Panc1 (cell line): Measurements from ENCODE around the gene RARB.

Experiments used
- POLR2AphosphoS5 ChIP-seq: IDR thresholded peaks from 2 replicates; pipeline ENCODE4 v1.6.1; 2012; ENCODE audit warnings: mild to moderate bottlenecking, low read depth, low read length, moderate library complexity
- SIN3A ChIP-seq: IDR thresholded peaks from 2 replicates; pipeline ENCODE4 v1.6.1; 2012; ENCODE audit warnings: low read depth, mild to moderate bottlenecking, low read length, moderate library complexity, borderline replicate concordance; ENCODE audit not compliant: insufficient read depth
- TF ChIP-seq, protein P1 (sequence below): fragments of 450-650 bp; IDR thresholded peaks from 2 replicates; pipeline ENCODE4 v1.5.1; 2017; ENCODE audit warnings: mild to moderate bottlenecking
- TF ChIP-seq, protein P2 (sequence below), 2 experiments: IDR thresholded peaks; 2 replicates each; pipeline ENCODE4 v1.6.1; 2011 to 2012; ENCODE audit warnings: low read depth in 2 of 2, control low read depth in 1 of 2, low read length in 1 of 2, mild to moderate bottlenecking in 1 of 2, moderate library complexity in 1 of 2; ENCODE audit not compliant: insufficient read depth in 1 of 2

DNA sequence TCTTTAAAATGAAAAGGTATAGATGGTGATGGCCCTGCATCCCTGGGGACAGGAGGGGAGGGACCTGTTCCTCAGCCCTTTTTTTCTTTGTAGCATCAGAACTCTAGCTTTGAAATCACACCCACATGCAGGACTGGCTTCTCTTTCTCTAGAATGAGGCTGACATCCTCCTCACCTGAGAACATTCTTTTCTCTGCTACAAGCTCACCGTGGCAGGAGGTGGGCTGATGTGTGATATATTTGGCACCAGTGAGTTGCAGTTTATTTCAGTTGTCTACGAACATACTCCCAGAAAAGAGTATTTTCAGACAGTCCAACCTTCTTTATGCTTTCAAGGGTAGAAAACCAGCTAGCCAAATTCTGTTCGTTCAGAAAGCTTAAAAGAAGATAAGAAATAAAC, 43.6 kb upstream of the RARB start:
- TF ChIP-seq, protein P1, sequence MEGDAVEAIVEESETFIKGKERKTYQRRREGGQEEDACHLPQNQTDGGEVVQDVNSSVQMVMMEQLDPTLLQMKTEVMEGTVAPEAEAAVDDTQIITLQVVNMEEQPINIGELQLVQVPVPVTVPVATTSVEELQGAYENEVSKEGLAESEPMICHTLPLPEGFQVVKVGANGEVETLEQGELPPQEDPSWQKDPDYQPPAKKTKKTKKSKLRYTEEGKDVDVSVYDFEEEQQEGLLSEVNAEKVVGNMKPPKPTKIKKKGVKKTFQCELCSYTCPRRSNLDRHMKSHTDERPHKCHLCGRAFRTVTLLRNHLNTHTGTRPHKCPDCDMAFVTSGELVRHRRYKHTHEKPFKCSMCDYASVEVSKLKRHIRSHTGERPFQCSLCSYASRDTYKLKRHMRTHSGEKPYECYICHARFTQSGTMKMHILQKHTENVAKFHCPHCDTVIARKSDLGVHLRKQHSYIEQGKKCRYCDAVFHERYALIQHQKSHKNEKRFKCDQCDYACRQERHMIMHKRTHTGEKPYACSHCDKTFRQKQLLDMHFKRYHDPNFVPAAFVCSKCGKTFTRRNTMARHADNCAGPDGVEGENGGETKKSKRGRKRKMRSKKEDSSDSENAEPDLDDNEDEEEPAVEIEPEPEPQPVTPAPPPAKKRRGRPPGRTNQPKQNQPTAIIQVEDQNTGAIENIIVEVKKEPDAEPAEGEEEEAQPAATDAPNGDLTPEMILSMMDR: no peak
- TF ChIP-seq SIN3A (no peak), POLR2AphosphoS5 (no peak)
- TF ChIP-seq, protein P2, sequence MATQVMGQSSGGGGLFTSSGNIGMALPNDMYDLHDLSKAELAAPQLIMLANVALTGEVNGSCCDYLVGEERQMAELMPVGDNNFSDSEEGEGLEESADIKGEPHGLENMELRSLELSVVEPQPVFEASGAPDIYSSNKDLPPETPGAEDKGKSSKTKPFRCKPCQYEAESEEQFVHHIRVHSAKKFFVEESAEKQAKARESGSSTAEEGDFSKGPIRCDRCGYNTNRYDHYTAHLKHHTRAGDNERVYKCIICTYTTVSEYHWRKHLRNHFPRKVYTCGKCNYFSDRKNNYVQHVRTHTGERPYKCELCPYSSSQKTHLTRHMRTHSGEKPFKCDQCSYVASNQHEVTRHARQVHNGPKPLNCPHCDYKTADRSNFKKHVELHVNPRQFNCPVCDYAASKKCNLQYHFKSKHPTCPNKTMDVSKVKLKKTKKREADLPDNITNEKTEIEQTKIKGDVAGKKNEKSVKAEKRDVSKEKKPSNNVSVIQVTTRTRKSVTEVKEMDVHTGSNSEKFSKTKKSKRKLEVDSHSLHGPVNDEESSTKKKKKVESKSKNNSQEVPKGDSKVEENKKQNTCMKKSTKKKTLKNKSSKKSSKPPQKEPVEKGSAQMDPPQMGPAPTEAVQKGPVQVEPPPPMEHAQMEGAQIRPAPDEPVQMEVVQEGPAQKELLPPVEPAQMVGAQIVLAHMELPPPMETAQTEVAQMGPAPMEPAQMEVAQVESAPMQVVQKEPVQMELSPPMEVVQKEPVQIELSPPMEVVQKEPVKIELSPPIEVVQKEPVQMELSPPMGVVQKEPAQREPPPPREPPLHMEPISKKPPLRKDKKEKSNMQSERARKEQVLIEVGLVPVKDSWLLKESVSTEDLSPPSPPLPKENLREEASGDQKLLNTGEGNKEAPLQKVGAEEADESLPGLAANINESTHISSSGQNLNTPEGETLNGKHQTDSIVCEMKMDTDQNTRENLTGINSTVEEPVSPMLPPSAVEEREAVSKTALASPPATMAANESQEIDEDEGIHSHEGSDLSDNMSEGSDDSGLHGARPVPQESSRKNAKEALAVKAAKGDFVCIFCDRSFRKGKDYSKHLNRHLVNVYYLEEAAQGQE (IDR thresholded peaks at IDR 0.05; ENCODE audit: insufficient read depth in 1 of 2, low read depth in 2 of 2, low read length in 1 of 2): no peak
